RPMI8226 (cell line): ENCODE data around the gene TRIM2.
A peak's percentile ranks its signal among the peaks of the same experiment; 100 is the strongest.

Experiments used
- DNase-seq: peaks from one replicate; pipeline ENCODE4 v3.0.0-alpha.2; 2015

TRIM2 gene

DNA sequence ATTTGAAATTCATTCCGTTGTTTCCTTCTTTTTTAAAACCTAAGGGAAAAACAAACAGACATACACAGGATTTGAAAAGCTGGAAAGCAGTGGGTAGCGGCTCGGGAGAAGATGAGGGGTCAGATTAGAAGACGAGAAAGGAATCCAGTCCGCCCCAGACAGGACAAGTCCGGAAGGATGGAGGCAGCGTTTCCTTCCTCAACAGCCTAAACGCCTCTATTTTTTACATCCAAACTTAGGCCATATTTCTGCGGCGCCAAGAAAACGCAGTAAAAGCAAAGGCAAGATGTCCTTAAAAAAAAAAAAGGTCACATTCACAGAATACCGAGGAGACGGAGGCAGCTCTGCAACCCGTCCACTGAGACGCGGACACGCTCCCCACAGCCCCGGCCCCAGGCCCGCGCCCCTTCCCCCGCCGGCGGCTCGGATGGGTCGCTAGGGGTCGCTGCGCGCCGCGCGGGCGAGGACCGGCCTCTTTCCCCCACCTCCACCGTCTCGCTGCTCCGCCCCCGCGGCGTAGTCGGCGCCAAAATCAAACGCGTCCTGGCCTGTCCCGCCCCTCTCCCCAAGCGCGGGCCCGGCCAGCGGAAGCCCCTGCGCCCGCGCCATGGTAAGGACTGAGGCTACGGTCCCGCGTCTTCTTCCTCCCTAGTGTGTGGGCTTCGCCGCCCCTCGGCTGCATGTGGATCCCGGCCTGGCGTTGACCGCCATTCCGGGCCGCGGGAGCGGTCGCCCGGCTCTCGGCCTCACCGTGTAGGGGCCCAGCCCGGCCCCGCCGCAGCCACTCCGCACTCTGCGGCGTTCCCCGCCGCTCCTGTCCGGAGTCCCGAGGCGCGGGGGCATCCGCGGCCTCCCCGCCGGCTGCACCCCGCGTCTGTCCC, 140.1 kb downstream of the TRIM2 start, which contains the start of gene MND1:
Gene MND1 (plus strand): TSS at position 558 of the 881 bp plus-strand sequence. CDS start 50 bp downstream, at position 608.
- DNase-seq: peak; percentile 87

DNA sequence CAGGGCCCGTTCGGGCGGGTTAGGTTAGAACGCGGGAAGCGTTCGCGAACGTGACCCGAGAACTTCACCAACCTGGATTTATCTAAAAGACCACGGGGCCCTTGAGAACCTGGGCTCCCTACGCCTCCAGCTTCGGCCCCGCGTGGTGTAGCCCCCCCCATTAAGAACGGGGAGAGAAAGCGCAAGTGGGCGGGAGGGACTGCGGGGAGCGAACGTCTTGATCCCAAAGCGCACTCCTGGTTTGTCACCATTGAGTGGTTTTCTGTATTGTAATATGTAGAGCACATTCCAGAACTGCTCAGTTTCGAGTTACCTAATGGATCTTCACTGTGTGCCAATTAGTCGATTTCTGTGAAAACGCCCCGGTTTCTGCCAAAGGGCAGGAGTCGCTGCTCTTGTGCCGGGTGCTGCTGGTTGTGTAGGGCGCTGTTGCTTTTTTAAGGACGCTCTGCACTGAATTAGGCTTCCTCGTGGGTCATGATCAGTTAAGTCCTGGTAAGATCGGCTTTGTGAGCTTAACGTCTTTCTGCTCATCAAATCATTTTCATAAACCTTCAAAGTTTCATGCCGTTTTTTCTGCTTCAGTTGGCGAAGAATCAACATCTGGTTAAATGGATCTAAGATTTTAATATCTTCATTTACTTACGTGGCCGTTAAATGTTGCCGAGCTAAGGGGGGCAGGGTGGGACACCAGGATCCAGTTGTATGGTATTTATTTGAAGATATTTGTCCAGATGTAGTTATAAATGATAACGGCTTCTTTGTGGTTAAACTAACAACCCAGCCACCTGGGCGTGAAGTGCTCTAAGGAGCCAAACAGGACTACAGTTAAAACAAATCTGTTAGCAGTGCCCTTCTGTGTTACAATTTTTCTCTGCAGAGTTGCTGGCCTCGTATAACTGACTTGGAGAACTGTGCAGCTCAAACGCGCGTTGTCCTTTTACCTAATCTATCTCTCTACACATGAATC, 141.1 kb downstream of the TRIM2 start:
- peak; percentile 70 for DNase-seq

DNA sequence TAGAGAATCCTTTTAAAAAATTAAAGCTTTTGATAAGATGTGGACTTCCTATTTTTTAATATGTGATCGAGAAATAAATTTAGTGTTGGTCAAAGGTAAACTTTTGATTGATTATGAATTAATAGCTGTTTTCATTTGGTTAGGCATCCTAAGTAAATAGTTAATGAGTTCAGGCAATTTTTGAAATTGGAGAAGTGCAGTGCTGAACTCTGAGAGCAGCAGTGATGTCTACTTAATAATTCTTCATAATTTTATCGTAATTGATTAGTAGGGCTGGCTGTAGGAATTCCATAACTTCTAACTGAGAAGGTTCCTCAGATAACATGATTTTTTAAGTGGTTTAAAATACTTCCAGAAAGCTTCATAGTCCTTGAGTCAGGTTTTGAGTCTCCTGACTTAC, 141.8 kb downstream of the TRIM2 start:
- DNase-seq: no peak

DNA sequence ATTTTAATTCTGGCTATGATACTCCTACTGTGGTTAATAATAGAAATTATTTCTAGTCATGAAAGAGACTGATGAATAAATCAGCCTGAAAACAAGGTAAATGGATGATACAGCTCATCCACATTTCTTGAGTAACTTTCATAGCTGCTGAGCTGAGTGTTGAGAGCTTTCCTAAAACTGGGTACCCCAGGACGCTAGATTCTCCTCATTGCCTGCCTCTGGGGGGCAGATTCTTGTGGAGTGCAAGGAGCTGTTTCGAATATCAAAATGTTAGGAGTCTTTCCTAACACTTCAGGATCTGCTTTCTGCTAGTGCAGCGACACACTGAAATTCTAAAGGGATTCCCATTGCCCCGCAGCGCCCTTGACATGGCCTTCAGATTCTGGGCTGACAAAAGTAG, 142.3 kb downstream of the TRIM2 start:
- DNase-seq: no peak

DNA sequence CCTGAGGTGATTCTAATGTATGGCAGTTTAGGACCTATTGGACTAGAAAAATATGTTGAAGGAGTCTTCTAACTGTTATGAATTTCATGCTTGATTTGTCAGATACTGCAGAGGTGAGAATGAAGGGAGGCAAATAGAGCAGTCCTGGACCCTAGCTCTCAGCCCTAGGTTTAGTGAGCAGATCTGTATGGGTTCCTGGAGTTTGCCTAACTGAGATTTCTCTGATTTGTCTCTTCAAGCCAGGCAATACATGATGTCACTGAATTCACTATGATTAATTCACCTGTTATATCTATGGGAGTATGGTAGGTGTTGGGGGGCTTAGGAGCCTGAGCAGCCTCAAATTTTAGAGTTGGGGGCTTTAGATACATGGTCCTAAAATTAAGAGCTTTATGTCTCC, 142.9 kb downstream of the TRIM2 start:
- no peak for DNase-seq

DNA sequence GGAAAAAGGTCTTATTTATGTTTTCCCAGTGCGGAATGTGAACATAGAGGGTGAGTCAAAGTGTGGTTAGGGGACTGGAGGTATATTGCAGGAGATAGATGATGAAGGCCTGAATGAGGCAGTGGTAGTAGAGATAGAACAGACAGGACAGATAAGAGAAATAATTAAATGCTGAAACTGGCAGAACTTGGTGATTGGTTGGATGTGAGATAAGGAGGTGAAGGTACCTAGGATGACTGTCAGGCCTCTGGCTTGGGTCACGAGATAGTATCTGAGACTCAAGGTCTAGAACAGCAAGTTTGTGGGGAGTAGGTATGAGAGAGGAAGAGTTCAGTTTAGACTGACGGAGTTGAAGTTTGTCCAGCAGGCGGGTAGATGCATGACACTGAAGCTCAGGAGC, 143.8 kb downstream of the TRIM2 start:
- no peak for DNase-seq

DNA sequence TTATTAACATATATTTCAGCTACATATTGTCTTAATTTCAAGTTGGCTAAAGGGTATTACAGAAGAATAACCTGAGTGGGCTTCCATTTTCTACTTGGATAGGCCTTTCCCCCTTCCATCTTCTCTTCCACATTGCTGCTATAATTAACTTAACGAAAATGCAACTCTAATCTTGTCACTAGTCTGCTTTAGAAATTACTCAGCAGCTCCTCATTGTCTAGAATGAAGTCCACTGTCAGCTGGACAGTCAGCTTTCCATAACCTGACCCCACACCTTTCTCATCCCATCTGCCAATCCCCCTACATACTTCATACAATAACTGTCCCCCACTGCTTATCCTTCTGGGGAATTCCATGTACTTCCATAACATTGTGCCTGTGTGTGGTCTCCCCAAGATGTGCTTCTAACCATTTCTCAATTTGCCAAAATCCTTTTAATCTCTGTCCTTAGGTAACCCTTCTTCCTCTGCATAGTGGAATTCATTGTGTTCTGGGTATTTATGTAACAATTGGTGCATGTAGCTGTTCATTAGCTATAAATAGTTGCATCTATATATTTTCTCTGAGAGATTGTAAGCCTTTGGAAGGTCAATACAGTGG, 145.1 kb downstream of the TRIM2 start:
- no peak for DNase-seq

DNA sequence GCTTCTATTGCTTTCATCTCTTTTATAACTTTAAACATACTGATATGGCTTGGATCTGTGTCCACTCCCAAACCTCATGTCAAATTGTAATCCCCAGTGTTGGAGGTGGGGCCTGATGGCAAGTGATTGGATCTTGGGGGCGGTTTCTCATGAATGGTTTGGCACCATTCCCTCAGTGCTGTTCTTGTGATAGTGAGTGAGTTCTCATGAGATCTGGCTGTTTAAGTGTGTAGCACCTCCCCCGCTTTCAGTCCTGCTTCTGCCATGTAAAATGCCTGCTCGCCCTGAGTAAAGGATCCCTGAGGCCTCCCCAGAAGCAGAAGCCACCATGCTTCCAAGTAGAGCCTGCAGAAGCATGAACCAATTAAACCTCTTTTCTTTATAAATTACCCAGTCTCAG, 157.9 kb downstream of the TRIM2 start:
- DNase-seq: no peak

DNA sequence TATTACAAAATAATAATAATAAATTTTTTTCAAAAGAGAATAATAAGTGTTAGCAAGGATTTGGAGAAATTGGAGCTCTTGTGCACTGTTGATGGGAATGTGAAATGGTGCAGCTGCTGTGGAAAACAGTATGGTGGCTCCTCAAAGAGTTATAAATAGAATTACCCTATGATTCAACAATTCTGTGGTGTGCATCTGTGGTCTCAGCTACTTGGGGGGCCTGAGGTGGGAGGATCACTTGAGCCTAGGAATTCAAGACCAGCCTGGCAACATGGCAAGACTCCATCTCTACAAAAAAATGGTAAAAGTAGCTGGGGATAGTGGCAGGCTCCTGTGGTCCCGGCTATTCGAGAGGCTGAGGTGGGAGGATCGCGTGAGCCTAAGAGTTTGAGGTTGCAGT, 159.8 kb downstream of the TRIM2 start:
- DNase-seq: no peak

DNA sequence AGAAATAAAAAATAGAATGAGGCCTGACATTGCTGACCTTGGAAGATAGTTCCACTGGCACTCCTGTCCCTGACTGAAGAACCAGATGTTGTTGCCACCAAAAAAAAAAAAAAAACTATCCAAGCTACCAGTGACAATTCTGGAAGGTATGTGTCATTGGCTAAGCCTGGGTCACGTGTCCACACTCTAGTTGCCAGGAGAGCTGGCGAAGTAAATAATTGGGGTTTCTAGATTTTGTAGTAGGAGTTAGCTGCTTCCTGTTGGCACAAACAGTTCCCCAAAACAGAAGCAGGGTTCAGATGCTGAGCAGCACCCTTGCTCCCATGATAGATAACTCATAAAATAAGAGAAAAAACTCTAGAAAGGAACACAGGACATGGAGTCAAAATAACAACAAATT, 160.8 kb downstream of the TRIM2 start:
- DNase-seq: no peak

DNA sequence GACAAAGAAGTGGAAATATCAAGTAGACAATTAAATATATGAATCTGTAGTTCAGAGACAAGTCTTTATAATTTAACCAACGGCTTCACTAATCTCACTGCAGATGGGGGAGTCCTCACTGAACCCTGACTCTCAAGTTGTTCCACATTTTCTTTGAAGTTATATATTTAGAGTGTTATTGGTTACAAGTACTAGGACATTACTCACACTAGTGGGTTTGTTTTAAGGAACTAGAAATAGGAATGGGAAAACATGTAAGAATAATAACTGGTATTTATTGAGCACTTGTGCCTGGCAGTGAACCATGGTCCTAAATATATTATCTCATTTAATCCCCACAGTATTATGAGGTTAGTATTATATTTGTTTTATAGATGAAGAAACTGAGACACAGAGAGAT, 162.2 kb downstream of the TRIM2 start:
- no peak for DNase-seq

DNA sequence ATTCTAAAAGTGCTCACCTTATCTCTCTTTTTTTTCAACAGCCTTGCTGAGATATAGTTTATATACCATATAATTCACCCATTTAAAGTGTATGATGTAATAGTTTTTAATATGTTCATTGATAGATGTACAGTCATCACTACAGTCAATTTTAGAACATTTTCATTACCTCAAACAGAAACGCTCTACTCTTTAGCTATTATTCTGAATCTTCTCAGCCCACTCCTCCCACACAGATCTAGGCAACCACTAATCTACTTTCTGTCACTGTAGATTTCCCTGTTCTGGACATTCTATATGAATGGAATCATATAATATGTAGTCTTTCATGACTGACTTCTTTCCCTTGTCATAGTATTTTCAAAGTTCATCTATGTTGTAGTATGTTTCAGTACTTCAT, 162.8 kb downstream of the TRIM2 start:
- no peak for DNase-seq

DNA sequence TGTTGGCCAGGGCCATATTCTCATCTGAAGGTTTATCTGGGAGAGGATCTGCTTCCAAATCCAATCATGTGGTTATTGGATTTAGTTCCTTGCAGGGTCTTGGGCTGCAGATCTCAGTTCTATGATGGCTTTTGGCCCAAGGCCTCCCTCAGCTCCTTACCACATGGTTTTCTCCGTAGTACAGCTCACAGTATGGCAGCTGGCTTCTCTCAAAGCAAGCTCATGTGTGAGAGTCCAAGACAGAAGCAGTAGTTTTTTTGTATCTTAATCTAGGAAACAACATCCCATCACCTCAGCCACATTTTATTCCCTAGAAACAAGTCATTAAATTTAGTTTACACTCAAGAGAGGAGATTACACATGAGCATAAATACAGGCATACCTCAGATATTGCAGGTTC, 164.8 kb downstream of the TRIM2 start:
- no peak for DNase-seq

DNA sequence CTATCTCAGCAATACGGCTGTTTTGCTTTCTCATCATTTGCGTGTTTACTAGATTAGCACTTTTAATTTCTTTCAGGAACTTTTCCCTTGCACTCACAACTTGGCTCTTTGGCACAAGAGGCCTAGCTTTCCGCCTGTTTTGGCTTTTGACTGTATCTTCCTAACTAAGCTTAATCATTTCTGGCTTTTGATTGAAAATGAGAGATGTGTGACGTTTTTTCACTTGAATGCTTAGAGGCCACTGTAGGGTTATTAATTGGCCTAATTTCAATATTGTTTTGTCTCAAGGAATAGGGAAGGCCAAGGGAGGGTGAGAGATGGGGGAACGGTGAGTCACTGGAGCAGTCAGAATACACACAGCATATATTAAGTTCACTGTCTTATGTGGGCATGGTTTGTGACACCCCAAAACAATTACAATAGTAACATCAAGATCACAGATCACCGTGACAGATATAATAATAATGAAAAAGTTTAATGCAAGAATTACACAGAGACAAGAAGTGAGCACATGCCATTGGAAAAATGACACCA, 167.5 kb downstream of the TRIM2 start:
- DNase-seq: no peak

DNA sequence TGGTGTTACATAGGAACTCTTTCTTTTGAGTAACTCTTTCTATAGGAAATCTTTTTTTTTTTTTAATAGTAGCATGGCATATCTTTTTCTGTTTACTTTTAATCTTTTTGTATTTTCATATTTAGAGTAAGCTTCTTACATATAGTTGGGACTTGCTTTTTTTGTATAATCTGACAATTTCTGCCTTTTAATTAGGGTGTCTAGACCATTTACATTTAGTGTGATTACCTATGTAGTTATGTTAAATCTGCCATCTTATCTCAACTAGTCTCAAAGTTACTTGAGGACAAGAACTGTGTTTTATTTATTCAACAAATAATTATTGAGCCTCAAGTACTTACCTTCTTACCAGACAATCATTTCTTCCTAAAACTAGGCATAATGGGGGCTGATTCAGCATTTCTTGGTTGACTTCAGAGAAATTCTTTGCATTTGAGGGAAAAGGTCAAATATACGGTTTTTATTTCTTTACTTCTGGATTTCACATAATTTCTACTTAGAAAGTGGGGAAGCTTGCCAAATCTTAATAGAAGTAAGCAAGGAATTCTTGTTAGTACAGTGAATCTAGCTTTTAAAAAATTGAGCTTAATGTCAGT, 168.8 kb downstream of the TRIM2 start:
- no peak for DNase-seq

DNA sequence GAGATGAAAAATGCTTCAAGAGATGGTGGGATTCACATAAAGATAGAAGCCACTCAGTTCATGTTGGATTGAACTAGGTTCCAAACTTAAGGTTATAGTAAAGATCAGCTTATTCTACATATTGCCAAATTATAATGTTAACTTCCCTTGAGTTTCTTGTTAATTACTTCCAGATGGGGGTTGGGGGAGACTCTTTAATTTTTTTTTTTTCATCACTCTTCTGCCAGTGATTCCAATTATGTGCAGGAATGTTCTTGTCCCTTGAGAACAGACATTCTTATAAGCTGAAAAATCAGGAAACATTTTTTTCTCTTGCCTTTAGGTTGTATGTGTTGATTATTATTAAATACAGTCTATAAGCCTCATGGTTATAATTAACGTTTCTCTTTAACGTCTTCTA, 170.2 kb downstream of the TRIM2 start:
- no peak for DNase-seq

DNA sequence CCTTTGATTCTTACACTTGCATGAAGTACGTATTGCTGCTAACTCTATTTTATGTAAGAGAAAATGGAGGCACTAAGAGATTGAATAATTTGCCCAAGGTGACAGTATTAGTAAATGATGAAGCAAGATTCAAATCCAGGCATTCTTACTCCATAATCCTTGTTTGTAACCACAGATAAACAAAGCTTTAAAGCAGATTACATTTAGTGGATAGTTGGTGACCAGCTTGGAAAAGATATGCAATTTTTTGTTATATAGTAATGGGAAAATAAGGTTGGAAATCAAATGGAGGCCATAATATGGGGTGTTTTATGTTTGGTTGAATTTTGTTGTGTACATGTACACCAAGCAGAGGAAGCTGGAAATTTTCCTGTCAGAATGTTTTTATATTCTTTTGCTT, 171.1 kb downstream of the TRIM2 start:
- DNase-seq: no peak

DNA sequence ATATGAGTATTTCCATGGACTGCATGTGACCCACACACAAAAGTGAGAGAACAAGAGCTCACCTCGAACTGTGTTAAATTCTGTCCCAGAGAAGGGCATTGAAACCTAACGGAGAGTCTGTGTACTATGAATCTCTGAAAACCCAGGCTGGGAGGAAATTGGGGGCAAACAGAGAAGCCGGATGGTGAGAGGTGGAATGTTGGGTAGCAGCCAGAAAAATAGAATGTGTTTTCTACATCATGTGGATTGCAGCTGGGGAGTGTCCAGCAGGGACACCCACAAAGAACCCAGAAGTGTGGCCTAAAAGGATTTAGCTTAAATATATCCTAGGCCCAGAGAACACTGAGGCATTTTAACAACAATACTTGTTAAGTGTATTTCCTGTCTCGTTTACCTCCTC, 178.9 kb downstream of the TRIM2 start:
- no peak for DNase-seq

DNA sequence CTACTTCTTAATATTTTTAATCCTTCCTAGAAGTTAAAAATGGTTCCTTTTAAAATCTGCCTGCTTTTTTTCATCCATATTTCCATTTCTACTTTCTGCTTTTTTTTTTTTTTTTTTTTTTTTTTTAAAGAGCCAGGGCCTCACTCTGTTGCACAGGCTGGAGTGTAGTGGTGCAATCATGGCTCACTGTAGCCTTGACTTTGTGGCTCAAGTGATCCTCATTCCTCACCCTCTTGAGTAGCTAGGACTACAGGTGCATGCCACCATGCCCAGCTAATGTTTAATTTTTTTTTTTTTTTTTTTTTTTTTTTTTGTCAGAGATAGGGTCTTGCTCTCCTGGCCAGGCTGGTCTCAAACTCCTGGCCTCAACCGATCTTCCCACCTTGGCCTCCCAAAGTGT, 179.9 kb downstream of the TRIM2 start:
- no peak for DNase-seq

DNA sequence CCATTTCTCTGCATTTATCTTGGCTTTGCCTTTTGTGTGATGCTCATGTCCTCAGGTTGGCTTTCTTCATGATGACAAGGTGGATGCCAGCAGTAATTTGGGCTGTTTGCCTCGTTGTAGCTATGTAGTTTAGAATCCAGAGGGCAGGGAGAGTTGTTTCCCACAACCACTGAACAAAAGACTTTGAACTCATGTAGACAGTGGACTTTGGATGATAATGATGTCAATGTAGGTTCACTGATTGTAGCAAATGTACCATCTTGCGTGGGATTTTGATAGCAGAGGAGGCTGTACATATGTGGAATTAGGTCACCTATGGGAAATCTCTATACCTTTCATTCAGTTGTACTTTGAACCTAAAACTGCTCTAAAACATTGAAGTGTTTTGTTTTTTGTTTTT, 181.5 kb downstream of the TRIM2 start:
- DNase-seq: no peak

DNA sequence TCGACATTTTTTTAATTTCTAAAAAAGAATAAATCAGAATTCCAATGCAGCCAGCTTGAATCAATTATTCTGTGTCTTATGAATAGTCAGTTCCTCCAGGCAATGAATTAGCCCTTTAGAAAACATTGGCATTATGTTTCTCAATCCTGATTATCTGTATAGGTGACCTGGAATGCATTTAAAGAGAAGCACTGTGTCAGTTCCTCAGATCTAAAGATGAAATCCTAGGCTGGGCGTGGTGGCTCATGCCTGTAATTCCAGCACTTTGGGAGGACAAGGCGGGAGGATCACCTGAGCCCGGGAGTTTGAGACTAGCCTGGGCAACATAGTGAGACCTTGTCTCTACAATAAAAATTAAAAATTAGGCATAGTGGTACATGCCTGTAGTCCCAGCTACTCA, 183.7 kb downstream of the TRIM2 start:
- DNase-seq: no peak
